Small intestine (tissue), 7 donors: ENCODE measurements around the gene ATXN10. TPM values are rescaled to one million over a fixed set of nuclear protein-coding genes. Genes with fewer than 3 reads are reported as not detected.
A peak's percentile ranks its signal among the peaks of the same experiment; 100 is the strongest.

Source experiments
- DNase-seq, 2 donors: peaks; one replicate each; pipeline versions ENCODE4 v3.0.0 to v3.0.0-alpha.2; 2013
- FAIRE-seq: peaks from 2 replicates; lab custom pipeline; 2012; peaks lifted over from hg19 to GRCh38; lab: Jason Lieb, UNC
- H3K27ac ChIP-seq, 3 donors: one replicate each; pipeline ENCODE4 v1.5.1; 2013; ENCODE audit warnings: low read length in 2 of 3, mild to moderate bottlenecking in 2 of 3, control low read depth in 1 of 3, inconsistent platforms in 1 of 3, low read depth in 1 of 3, moderate library complexity in 1 of 3
- H3K27me3 ChIP-seq, 3 donors: one replicate each; pipeline ENCODE4 v1.6.1; 2013; ENCODE audit warnings: low read length in 3 of 3, inconsistent platforms in 1 of 3; ENCODE audit not compliant: control insufficient read depth in 3 of 3, insufficient read depth in 3 of 3
- H3K36me3 ChIP-seq, 3 donors: one replicate each; pipeline ENCODE4 v1.6.1; 2013; ENCODE audit warnings: low read length in 3 of 3, inconsistent platforms in 1 of 3, low read depth in 1 of 3, mild to moderate bottlenecking in 1 of 3, moderate library complexity in 1 of 3; ENCODE audit not compliant: control insufficient read depth in 3 of 3, insufficient read depth in 2 of 3
- H3K4me1 ChIP-seq, 3 donors: one replicate each; pipeline ENCODE4 v1.6.1; 2013; ENCODE audit warnings: low read length in 2 of 3, inconsistent platforms in 1 of 3, low read depth in 1 of 3, mild to moderate bottlenecking in 1 of 3, moderate library complexity in 1 of 3; ENCODE audit not compliant: control insufficient read depth in 3 of 3, insufficient read depth in 2 of 3
- H3K4me3 ChIP-seq, 3 donors: one replicate each; pipeline ENCODE4 v1.5.1; 2013; ENCODE audit warnings: low read length in 3 of 3, control low read depth in 1 of 3, inconsistent platforms in 1 of 3, low read depth in 1 of 3, mild to moderate bottlenecking in 1 of 3, moderate library complexity in 1 of 3
- H3K9me3 ChIP-seq, 2 donors: one replicate each; pipeline ENCODE4 v1.6.1; 2013; ENCODE audit warnings: low read depth in 1 of 2, low read length in 1 of 2; ENCODE audit not compliant: control insufficient read depth in 2 of 2, insufficient read depth in 1 of 2
- WGBS, 3 donors: extraction: QIAGEN DNeasy Blood & Tissue Kit; methylation state at CpG; one replicate each; pipeline ENCODE4 v1.1.7; 2013; 5-methylcytosine and 5-hydroxymethylcytosine counted together
- polyA plus RNA-seq, 4 donors: library from polyadenylated mRNA; stranded (reverse) in 3 of 4; unstranded in 1 of 4; fragments of 200-250 nt in 3 of 4; fragments of 120-200 nt in 1 of 4; gene quantifications; one replicate each; pipeline versions ENCODE4 v1.2.1 to v1.2.3, GENCODE V29; 2013
- donor health status: healthy with polysubstance abuse.
- donor health status: control.
- donor health status: control.
- donor health status: Bipolar disorder and iron deficiency.
- donor health status: healthy.

The ATXN10 gene
- polyA plus RNA-seq, 4 donors: 15.4 to 74.3 (median 39.2) TPM

DNA sequence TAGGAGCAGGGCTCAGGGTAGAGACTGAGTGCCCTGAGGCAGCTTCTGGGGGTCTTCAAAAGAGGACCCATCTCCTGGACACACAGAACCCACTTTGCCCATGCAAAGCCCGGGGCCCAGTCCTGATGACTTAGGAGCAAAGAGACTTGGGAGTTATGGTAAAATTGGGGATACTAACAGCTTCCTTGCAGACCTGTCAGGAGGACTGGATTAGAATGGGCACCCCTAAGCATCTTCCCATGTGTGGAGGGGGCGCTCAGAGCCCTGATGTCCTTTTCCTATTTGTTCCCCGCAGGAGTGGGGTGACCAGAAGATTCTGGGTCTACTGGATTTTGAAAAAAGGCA is 205.4 kb downstream of the ATXN10 start:
- peaks cover 0 to 3% (median 0%) of the 10 kb centered on the region in 3 donors for H3K4me1 ChIP-seq
- peaks cover 14 to 53% (median 30%) of the 10 kb centered on the region in 3 donors for H3K27me3 ChIP-seq
- DNase-seq (no peak), FAIRE-seq (no peak)
- no peak overlapping the region for H3K27ac ChIP-seq
- 66 to 85% (median 67%) methylated on average over 3 of the region's 3 CpGs for WGBS, 3 donors
- H3K36me3 ChIP-seq: no peaks in the 10 kb centered on the region
- peaks cover 0 to 4% of the 10 kb centered on the region in 2 donors for H3K9me3 ChIP-seq
- H3K4me3 ChIP-seq: no peak overlapping the region

DNA sequence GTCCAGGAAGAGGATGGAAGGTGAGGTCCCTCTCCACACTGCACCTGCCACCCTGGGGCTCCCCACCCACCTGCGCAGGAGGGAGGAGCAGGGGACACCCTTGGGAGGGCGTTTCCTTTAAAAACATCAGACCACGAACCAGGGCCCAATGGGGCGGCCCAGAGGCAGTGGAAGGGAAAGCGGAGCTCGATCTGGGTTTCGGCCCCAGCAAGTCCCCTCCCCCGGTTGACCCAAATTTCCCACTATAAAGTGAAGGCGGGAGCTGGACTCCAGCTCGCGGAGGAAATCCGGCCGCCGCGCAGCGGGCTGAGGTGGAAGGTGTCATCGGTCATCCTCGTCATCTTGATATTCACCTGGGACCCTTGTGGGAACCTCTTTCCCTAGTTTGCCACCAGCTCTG is 206.0 kb downstream of the ATXN10 start:
- Histone ChIP-seq H3K27ac (no peak overlapping the region), H3K9me3 (no peaks in the 10 kb centered on the region), H3K4me1 (peaks cover 0 to 3% (median 0%) of the 10 kb centered on the region in 3 donors), H3K36me3 (no peaks in the 10 kb centered on the region), H3K4me3 (no peak overlapping the region), H3K27me3 (peaks cover 14 to 59% (median 31%) of the 10 kb centered on the region in 3 donors)
- 62 to 67% (median 66%) methylated on average over 18 of the region's 18 CpGs for WGBS, 3 donors
- FAIRE-seq (no peak), DNase-seq (no peak)

DNA sequence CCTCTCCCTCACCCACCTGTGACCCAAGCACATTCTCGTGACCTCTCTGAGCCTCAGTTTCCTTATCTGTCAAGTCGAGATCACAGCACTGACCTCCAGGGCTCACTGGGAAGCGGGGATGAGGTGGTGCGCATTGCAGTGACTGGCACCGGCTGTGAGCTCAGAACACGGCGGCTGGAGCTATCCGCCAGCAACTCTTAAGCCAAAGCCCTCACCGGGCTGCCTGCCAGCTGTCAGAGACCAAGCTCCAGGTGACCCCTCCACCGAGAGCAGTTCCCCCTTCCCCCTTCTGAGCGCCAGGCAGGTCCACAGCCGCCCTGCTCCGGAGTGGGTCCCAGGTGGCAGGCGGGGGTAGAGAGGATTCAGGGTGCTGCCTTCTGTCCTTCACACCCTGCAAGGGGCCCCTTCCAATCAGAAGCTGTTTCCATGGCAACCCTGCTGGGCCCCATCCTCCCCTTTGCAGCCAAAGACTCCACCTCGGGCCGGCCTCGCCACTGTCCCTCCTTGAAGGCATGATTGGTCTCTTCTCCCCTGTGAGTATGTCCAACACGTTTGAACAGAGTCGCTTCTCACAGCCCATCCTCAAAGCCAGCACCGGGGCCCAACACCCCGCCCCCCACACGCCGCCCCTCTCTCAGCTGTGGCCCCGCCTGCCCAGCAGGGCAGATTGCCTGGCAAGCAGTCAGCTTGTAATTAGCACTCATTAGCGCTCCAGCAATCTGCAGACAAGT is 206.6 kb downstream of the ATXN10 start:
- Histone ChIP-seq H3K36me3 (no peaks in the 10 kb centered on the region), H3K4me1 (peaks cover 0 to 3% (median 0%) of the 10 kb centered on the region in 3 donors), H3K27ac (no peak overlapping the region), H3K4me3 (no peak overlapping the region), H3K9me3 (no peaks in the 10 kb centered on the region), H3K27me3 (peaks cover 14 to 62% (median 32%) of the 10 kb centered on the region in 3 donors)
- FAIRE-seq (no peak), DNase-seq (no peak)
- 10 to 25% (median 13%) methylated on average over 21 to 25 of the region's 25 CpGs for WGBS, 3 donors

DNA sequence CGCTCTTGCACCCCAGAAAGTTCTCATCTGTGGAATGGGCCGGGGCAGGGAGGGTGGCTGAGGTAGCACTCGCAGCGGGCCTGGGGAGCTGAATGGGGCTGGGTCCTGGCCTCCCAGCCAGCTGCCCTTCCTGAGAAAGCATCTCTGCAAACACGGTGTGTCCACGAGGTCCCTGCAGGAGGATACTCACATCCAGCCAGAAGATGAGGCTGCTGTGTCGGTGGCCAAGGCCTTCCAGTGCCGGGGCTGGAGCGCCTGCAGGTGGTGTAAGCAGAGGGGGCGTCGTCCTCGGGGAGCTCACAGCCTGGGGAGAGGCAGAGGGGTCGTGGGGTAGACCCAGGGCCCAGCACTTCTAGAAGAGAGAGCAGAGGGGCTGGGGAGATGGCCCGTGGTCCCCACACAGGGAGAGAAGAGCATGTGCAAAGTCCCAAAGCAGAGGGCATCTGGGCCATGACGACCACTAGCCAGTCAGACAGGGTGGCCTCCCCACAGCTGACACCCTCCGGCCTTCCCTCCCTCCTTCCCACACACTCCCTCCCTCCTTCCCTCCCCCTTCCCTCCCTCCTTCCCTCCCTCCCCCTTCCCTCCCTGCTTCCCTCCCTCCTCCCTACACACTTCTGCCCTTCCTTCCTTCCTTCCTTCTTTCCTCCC is 207.4 kb downstream of the ATXN10 start:
- DNase-seq (no peak), FAIRE-seq (no peak)
- Histone ChIP-seq H3K9me3 (no peaks in the 10 kb centered on the region), H3K36me3 (no peaks in the 10 kb centered on the region), H3K27ac (no peak overlapping the region), H3K27me3 (peaks cover 14 to 62% (median 32%) of the 10 kb centered on the region in 3 donors), H3K4me1 (peaks cover 0 to 3% (median 0%) of the 10 kb centered on the region in 3 donors), H3K4me3 (no peak overlapping the region)
- 21 to 26% (median 25%) methylated on average over 15 to 16 of the region's 16 CpGs for WGBS, 3 donors

DNA sequence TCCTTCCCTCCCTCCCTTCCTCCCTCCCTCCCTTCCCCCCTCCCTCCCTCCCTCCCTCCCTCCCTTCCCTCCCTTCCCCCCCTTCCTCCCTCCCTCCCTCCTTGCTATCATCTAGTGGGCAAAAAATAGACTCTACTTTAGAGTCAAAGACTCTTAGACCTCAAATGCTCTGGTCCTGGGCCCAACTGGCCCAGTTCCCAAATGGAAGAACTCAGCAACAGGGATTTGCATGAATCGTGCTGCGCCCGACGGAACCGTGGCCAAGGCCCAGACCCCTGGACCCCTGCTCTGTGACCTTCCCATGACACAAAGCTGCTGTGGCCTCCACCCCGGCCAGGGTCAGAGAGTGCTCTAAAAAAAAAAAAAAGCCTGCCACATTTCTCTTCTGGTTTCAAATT is 207.9 kb downstream of the ATXN10 start:
- H3K36me3 ChIP-seq: no peaks in the 10 kb centered on the region
- WGBS, 3 donors: 54 to 74% (median 69%) methylated on average over 6 of the region's 6 CpGs
- peaks cover 0 to 3% (median 0%) of the 10 kb centered on the region in 3 donors for H3K4me1 ChIP-seq
- DNase-seq (no peak), FAIRE-seq (no peak)
- H3K27me3 ChIP-seq: peaks cover 14 to 62% (median 32%) of the 10 kb centered on the region in 3 donors
- H3K9me3 ChIP-seq: no peaks in the 10 kb centered on the region
- H3K4me3 ChIP-seq: peak overlapping the region in 1 of 3 donors; percentile 8
- H3K27ac ChIP-seq: no peak overlapping the region

DNA sequence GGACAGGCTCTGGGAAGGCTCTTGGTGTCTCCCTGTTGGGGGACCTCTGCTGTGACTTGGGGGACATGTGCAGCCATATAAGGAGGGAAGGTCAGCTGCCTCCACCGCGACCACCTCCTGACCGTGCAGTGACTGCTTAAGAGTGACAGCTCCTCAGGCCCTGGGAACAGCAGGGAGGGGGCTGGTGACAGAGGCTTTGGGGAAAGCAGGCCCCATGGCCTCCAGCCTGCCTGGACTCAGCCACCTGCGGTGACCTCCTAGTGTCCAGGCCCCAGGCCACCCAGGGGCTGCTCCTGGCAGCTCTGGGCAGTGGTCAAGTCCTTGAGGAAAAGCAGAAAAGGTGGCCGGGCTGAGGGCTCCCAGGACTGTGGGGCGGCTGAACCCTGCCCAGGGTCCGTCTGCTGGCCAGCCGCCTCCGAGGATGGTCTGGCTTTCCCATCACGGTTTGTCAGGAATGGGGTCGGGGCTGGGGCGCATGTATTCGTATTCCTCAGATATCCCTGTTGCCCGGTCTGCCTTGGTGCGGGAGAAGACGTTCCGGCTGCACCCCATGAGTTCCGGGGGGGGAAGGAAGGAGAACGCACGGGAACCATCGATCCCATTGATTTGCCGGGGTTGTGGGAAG is 208.6 kb downstream of the ATXN10 start:
- WGBS, 3 donors: 25 to 28% (median 26%) methylated on average over 22 of the region's 22 CpGs
- no peaks in the 10 kb centered on the region for H3K9me3 ChIP-seq
- DNase-seq (no peak), FAIRE-seq (no peak)
- no peak overlapping the region for H3K27ac ChIP-seq
- no peak overlapping the region for H3K4me3 ChIP-seq
- H3K4me1 ChIP-seq: peaks cover 0 to 3% (median 0%) of the 10 kb centered on the region in 3 donors
- H3K36me3 ChIP-seq: no peaks in the 10 kb centered on the region
- peaks cover 14 to 58% (median 32%) of the 10 kb centered on the region in 3 donors for H3K27me3 ChIP-seq

DNA sequence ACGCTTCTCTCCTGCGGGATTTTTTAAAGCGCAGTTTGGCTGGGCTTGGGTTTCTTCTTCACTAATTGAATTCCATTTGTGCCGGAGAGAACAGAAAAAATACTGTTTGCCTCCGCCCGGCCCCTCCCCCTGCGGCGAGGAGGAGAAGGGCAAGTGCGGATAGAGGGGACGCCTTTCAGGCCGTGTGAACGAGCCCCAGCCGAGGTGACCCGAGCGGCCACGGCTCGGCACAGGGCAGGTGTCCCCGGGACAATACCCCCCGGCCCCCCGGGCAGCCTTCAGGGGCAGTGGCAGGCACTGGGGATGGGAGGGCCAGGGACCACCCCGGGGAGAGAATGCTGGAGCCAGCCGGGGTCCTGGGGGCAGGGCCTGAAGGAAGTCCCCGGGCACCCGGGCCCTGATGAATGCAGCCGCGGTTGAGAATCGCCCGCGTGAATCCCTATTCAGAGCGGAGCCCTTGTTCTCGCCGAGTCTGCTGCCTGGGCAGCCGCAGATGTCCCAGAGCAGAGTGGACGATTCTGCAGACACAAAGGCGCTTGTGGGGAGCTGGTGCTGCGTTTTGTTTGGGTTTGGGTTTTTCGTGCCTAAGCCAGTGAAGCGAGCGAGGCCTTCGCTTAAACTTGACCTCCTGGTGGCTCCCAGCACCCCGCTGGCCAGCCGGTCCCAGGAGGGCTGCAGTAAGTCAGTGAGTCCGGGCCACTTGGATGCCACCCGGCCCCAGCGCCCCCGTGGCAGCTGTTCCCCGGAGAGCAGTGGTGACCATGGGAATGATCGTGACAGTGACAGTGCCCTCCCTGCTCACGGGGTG is 209.3 kb downstream of the ATXN10 start:
- Histone ChIP-seq H3K27ac (no peak overlapping the region), H3K4me3 (no peak overlapping the region), H3K36me3 (no peaks in the 10 kb centered on the region), H3K9me3 (no peaks in the 10 kb centered on the region), H3K27me3 (peaks cover 14 to 58% (median 32%) of the 10 kb centered on the region in 3 donors), H3K4me1 (peaks cover 0 to 3% (median 0%) of the 10 kb centered on the region in 3 donors)
- FAIRE-seq (no peak), DNase-seq (no peak)
- WGBS, 3 donors: 14 to 19% (median 17%) methylated on average over 48 to 49 of the region's 49 CpGs

DNA sequence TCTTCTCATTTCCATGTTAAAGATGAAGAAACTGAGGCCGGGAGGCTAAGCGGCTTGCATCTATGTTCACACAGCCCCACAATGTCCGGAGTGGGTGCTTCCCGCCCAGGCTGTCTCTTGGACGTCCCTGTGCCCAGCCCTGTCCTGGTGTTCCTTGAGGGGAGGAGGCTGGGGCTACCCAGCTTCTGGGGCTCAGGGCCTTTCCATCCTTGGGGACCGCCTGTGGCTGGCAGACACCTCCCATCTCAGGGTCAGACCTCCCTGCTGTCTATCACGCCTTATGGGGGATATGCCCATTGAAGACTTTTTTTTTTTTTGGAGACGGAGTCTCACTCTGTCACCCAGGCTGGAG is 209.9 kb downstream of the ATXN10 start:
- DNase-seq (no peak), FAIRE-seq (no peak)
- no peaks in the 10 kb centered on the region for H3K36me3 ChIP-seq
- no peak overlapping the region for H3K4me3 ChIP-seq
- peaks cover 0 to 3% (median 0%) of the 10 kb centered on the region in 3 donors for H3K4me1 ChIP-seq
- no peaks in the 10 kb centered on the region for H3K9me3 ChIP-seq
- H3K27ac ChIP-seq: no peak overlapping the region
- H3K27me3 ChIP-seq: peaks cover 14 to 58% (median 32%) of the 10 kb centered on the region in 3 donors
- 75 to 82% (median 79%) methylated on average over 8 of the region's 8 CpGs for WGBS, 3 donors
